C4-2B (cell line): Measurements from ENCODE around the gene CABLES2.
A peak's percentile ranks its signal among the peaks of the same experiment; 100 is the strongest.

Experiments used
- H3K27ac ChIP-seq: fragments of 450-650 bp; 2 replicates; pipeline ENCODE4 v1.5.1; 2017
- ZFX ChIP-seq: fragments of 450-650 bp; IDR thresholded peaks from 2 replicates; pipeline ENCODE4 v1.6.1; 2017
- TF ChIP-seq, protein P1 (sequence below): fragments of 450-650 bp; conservative IDR thresholded peaks from 2 replicates; pipeline ENCODE4 v1.5.1; 2017; ENCODE audit warnings: mild to moderate bottlenecking

Gene CABLES2

GRCh38 chr20:62387933-62388635, 19.0 kb downstream of the CABLES2 start:
- H3K27ac ChIP-seq: peak overlapping the region; percentile 95
- TF ChIP-seq ZFX: no peak
- TF ChIP-seq, protein P1, sequence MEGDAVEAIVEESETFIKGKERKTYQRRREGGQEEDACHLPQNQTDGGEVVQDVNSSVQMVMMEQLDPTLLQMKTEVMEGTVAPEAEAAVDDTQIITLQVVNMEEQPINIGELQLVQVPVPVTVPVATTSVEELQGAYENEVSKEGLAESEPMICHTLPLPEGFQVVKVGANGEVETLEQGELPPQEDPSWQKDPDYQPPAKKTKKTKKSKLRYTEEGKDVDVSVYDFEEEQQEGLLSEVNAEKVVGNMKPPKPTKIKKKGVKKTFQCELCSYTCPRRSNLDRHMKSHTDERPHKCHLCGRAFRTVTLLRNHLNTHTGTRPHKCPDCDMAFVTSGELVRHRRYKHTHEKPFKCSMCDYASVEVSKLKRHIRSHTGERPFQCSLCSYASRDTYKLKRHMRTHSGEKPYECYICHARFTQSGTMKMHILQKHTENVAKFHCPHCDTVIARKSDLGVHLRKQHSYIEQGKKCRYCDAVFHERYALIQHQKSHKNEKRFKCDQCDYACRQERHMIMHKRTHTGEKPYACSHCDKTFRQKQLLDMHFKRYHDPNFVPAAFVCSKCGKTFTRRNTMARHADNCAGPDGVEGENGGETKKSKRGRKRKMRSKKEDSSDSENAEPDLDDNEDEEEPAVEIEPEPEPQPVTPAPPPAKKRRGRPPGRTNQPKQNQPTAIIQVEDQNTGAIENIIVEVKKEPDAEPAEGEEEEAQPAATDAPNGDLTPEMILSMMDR: no peak

DNA sequence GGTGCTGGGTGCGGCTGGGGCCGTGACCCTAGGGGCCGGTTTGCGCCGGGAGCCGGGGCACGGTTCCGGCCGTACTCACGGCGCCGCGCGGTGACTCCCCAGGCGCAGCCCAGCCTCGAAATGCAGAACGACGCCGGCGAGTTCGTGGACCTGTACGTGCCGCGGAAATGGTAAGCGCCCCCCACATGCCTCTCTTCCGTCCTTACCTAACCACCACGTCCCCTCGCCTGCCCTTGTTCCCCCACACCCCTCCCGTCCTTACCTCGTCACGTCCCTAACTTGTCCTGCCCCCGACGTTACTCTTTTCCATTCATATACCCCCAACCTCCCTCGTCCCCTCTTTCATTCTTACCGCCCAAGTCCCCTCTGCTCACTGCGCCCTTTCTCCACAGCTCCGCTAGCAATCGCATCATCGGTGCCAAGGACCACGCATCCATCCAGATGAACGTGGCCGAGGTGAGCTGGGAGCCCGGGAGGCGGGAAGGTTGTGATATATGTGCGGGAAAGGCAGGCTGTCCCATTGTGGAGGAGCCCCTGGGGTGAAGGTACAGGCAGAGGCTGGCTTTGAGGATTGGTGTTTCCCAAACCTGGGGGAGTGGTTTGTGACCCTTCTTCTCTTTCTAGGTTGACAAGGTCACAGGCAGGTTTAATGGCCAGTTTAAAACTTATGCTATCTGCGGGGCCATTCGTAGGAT, 19.7 kb downstream of the CABLES2 start:
- H3K27ac ChIP-seq: peak overlapping the region; percentile 95
- TF ChIP-seq, protein P1: no peak
- TF ChIP-seq ZFX: no peak

- TF ChIP-seq, protein P1: no peak
- peak; percentile 59; the same call in 1 of the 2 replicates for TF ChIP-seq ZFX
- peak within 1 kb of the TSS; percentile 95 for H3K27ac ChIP-seq
Observed at GRCh38 chr20:62386383-62387218, 20.5 kb downstream of the CABLES2 start, which contains the start of gene RPS21. Gene RPS21, plus strand, starts transcription at chr20:62387103. Its CDS starts 236 bp downstream, at chr20:62387339.

DNA sequence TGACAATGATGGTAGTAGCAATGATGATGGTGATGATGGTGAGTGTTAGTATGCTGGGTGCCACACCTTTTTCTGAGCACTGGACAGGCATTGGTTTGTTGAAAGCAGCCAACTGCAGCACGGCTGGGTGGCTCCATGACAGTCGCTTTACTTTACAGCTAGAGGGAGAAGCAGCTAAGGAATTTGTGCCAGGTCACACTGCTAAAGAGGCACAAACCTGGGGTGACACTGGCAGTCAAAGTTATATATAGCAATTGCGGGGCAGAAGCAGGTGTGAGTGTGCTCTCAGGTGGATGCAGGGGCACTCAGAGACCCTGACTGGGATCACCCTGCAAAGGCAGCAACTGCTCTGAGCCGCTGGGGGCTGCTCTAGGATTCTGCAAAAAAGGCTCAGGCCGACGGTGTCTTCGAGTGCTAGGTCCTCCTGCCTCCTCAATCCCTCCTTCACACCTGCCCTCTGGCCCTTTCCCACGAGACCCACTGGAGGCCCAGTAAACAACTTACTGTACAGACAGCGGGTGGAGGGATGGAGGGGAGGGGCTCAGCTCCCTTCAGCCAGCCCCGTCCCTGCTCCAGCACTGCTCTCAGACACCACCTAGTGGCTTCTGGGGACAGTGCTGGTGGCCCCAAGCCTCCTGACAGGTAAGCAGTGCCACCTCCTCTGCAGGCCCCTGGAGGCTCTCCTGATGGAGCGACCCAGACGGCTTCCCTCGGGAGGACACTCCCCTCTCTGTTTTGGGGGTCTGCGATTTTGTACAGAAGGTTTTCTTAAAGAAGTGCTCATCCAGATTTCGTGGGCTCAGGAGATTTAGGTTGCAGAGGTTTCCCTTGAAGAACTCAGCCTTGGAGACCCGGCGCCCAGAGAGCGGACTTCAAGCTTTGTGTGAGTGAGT, 24.5 kb downstream of the CABLES2 start:
- H3K27ac ChIP-seq: no peak overlapping the region
- TF ChIP-seq, protein P1: peak; percentile 95
- TF ChIP-seq ZFX: no peak

DNA sequence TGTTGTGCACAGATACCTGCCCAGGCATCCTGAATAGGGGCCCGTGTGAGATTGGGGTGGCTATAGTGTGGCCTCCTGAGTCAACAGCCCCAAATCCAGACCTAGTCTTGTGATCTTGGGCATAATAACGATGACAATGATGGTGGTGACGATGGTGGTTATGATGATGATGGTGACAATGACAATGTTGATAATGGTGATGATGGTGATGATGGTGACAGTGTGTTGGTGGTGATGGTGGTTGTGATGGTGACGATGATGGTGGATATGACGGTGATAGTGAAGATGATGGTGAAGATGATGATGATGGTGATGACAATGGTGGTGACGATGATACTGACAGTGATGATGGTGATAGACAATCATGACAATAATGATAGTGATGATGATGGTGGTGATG, 25.2 kb downstream of the CABLES2 start:
- TF ChIP-seq, protein P1: no peak
- no peak for TF ChIP-seq ZFX
- no peak overlapping the region for H3K27ac ChIP-seq

- H3K27ac ChIP-seq: no peak overlapping the region
Observed at GRCh38 chr20:62381202-62381797, 25.8 kb downstream of the CABLES2 start.

DNA sequence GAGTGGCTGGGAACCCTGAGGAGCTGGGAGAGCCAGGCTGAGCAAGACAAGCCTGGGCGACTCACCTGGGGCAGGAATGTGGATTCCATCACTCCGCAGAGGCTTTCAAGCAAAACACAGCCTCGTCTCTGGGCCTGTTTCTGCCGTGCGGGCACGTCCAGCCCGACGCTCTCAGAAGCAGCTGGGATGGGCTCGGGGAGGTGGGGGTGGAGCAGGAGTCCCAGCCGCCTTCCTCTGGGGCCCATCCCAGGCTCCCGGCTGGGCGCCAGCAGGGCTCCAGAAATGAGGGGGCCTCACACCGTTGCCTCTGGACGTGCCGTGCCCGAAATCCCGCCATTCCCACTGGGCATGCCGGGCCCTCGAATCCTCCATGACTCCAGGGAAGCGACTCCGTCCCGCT, 28.9 kb downstream of the CABLES2 start:
- H3K27ac ChIP-seq: no peak overlapping the region
- TF ChIP-seq, protein P1: no peak
- TF ChIP-seq ZFX: no peak

More at GRCh38 chr20:62381202-62381797, 25.8 kb downstream of the CABLES2 start:
- no peak for TF ChIP-seq ZFX
